Kidney tubule cell (primary cell): ENCODE results near the gene LYPD1.

ENCODE experiments used
- DNase-seq: peaks from one replicate; pipeline ENCODE4 v3.0.0-alpha.2; 2018; ENCODE audit warnings: low spot score

Gene LYPD1

GRCh38 chr2:132632000-132632649 is 37.9 kb downstream of the LYPD1 start:
- peak; percentile 63 for DNase-seq

- no peak for DNase-seq
Observed at GRCh38 chr2:132627536-132627935, 42.5 kb downstream of the LYPD1 start.

DNA sequence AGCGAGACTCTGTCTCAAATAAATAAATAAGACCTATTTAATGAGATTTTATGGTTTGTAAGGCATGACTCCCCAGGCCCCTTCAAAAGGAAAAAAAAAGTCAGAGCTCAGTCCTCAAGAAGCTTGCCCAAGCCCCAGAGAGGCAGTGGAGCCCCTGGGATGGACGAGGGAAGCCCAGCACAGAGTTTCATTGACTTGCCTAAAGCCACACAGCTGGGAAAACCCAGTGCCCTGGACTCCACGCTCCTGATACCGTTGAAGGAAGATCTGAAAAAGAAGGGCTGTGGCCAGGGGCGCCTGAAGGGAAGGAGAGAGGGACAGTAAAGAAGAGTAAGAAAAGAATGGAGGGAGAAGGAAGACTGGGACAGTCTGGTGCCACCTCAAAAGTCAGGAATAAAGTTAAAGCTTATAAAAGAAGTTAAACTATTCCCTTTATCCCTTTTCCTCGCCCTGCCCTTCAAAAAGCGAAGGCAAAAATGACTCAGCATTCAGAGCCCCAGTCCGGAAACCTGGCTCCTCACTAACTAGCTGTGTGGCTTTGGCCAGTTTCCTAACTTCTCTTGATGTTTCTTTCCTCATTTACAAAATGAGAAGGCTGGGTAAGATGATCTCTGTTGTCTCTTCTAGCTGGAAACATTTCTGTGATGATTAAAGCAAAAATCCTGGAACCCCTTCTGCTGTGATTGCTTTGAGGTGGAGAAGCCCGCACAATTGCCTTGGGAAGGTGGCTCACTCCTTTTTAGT is 46.7 kb downstream of the LYPD1 start:
- DNase-seq, result no peak

DNA sequence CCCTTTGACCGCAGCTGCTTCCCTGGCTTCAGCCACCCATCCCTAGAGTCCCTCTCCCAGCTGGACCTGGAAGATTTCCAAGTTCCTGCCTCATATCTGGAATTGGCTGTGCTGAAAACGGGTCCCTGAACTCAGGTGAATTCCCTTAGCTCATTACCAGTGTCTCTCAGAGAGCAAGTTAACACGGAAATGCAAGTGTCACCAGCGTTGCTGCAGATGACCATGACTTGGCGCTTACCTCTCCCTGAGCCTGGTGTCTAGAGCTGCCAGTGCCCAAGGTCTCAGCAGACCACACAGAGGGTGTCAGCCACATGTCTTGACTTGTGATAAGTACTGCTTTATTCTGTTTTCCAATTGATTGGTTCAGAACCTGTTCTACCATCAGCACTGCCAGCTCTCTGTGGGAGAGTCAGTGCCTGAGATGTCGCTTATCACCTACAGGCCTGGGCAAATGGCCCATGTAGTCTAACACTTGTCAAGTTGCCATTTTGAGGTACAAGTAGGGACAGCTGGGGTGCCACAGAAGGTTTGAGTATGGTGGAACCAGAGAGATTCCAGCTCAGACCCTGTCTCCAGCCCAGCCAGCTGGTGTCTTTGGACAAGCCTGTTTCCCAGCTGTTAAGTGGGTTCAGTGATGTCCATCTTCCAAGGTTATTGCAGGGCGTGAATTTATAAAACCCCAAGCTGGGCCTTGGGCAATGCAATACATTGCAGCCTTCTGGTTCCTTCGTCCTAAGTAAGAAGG is 48.7 kb downstream of the LYPD1 start:
- DNase-seq, result peak; percentile 53

DNA sequence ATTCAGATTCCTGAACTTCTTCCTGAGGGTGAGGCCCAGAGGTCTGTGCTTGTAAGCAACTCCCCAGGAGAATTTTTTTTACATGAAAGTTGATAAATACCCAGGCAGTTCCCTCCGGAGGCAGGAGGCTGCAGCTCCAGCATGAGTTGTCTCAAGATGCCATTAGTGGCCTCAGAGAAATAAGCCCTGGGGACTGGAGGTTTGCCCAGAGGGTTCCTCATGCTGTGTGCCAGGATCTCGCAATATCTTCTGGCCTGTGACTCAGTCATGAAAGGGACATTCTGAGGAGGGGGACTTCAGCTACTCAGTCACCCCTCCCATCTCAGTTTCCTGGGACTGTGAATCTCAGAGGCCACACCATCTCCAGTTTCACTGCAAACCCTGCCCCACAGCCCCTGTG is 49.9 kb downstream of the LYPD1 start:
- peak; percentile 28 for DNase-seq

DNA sequence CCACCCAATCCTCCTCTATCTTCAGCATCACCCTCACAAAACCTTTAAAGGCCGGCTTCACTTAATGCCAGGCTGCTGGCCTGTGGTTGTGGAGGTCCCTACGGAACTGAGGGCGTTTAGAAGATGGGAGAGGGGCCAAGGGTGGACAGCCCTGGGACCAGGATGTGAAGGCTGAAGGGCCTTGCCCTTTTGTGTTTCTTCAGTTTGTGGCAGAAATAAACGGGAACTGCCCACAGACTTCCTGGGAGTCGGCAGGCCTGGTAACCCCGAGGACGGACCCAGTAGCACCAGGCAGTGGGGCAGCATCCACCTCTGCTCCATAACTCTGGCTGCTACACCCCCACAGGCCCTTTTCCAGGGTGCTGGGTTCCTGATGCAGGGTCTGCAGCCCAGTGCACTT is 51.3 kb downstream of the LYPD1 start:
- no peak for DNase-seq

DNA sequence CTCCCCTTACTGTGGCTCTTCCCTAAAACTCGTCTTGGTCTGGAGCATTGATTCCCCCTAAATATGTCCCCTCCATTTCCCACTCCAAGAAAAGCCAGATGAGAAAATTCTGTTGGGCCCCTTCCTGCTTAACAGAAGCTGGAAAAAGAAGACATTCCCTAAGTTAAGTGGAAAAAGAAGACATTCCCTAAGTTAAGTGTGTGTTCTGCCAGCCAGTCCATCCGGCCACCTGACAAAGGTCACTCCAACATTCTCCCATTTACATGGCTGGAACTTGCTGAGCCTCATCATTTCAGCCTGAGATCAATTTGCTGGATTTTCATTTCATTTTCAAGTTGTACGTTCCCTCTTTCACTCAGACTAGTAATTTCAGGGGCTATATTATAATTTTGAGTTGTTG is 52.0 kb downstream of the LYPD1 start:
- no peak for DNase-seq

- no peak for DNase-seq
Observed at GRCh38 chr2:132615329-132616085, 54.5 kb downstream of the LYPD1 start.

DNA sequence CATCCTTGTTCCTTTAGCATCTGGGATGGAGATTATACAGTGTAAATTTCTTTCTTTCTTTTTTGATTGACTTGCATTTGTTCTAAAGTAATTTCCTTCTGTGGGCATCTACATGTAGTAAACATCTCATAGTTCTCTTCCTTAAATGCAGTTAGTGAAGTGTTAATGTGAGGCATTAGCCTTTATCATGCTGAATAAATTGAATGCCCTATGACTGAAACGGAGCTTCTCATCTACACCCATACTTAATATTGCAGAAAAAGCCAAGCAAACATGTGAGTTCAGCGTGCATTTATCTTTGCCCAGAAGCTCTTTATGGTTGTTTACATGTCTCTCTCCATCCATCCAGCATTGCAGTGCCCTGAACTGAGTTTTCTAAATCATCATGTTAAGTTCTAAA is 58.3 kb downstream of the LYPD1 start:
- DNase-seq, result no peak

- no peak for DNase-seq
Observed at GRCh38 chr2:132609101-132609890, 60.7 kb downstream of the LYPD1 start.

- no peak for DNase-seq
Observed at GRCh38 chr2:132608311-132608710, 61.7 kb downstream of the LYPD1 start.

- no peak for DNase-seq
Observed at GRCh38 chr2:132607426-132608090, 62.4 kb downstream of the LYPD1 start.

DNA sequence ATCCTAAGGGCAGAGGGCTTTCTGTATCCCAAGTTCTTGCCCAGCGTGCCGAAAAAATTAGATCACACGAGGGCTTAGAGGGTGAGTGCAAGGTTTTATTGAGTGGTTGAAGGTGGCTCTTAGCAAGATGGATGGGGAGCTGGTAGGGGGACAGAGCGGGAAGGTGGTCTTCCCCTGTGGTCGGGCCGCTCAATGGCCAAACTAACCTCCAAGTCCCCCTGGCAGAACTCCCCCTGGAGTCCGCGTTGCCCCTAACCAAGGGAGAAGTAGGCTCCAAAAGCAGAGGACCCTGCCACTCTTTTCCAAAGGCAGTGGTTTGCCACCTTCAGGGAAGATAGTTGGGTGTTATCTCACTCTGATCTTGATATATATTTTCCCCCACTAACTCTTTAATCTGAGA is 63.4 kb downstream of the LYPD1 start:
- DNase-seq, result no peak

- no peak for DNase-seq
Observed at GRCh38 chr2:132605236-132606180, 64.5 kb downstream of the LYPD1 start.

DNA sequence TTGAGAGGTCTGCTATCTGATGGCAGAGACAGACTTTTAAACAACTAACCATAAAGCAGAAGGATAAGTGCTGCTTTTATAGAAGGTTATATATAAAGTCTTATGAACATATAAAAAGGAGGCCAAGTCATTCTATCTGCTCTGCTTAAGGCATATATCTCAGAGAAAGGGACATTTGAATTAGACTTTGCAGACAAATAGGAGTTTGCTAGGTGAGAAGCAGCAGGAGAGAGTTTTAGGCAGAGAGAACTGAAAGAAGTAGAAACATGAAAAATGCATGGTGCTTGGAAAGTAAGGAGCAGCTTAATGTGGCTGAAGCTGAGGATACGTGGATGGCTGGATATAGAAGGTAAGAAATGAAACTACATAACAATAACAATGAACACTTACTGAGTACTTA is 65.4 kb downstream of the LYPD1 start:
- DNase-seq, result no peak

DNA sequence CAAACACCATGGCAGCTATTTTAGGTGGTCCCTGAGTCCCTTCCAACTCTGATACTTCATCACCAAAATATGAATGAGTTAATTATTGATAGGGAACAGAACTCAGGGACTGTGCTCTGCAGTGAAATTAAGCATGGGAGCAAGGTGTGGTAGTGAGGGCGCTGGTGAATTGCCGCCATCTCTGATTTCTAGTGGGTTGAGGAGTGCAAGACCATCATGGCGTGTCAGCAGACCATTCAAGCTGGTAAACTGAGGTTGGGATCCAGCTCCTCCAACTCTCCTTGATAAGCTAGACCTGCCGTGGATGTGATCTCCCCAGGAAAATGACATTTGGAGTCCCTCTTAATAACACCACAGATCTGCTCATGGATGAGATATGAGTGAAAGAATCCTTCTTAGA is 70.4 kb downstream of the LYPD1 start:
- no peak for DNase-seq

DNA sequence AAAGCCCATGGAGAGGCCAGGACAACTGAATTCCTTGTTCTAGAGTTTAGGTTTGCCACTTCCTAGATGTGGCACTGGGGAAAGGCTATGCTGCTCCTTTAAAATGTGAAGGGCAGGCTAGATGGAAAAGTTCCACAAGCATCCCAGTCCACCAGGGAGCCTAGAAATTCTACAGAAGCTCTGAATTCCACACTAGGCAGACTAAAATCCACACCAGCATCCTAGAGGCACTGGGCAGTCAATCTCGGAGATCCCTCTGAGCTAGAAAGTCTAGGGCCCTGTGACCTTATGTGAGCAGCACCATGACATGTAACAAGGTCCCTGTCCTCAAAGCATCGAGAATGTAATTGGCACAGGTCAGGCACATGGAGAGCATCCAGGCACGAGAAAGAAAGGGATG is 71.5 kb downstream of the LYPD1 start:
- no peak for DNase-seq

DNA sequence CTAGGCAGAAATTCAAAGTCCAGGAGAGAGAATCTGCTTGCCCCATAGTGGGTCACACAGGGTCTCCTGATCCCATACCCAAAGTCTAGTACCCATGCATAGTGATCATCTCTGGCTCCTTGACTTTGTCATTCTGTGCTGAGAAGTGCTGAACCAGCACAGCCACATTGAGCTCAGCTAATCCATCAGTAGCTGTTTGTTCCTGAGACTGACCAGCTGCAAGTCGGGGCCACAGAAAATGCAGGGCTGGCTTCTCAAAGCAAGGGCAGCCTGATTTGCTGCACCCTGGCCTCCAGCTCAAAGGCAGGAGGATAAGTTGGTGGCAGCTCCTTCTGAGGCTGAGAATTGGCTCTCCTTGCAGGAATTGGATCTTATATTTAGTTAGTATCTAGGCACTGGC is 72.2 kb downstream of the LYPD1 start:
- no peak for DNase-seq

- DNase-seq, result no peak
Observed at GRCh38 chr2:132597166-132597565, 72.8 kb downstream of the LYPD1 start.

DNA sequence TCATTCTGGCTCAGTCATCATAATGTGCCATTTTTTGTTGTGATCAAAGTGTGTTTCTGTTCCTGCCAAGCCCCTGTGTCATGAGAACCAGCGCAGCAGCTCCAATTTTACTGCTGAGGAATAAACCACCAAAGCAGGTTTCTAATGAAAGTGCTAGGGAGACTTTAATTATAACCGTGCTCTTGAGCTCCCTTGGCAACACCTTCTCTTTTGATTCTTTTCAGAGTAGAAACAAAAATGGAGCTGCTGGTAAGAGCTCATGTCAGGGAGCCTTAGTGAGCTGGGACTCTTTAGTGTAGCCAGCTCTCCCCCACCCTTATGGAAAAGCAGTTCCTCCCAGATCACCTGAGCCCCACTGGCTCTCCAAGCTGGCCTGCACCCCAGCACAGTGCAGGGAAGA is 74.3 kb downstream of the LYPD1 start:
- no peak for DNase-seq
